ENCODE measurements around the gene BLOC1S1. TPM values are rescaled to one million over a fixed set of nuclear protein-coding genes. Genes with fewer than 3 reads are reported as not detected.

Gene BLOC1S1
- total and polyA plus RNA-seq, 2 of the 4 experiments (the other 2 are of a cell fraction) = 128 to 285 TPM

- H3K27ac ChIP-seq (ENCODE audit: insufficient read depth, low read length) = peak overlapping the region; percentile 84
- peaks cover 36% of the 10 kb centered on the region for H3K4me1 ChIP-seq (ENCODE audit: control insufficient read depth, insufficient read depth, low read length)
- H4K5ac ChIP-seq (ENCODE audit: low read depth, low read length) = peak overlapping the region; percentile 99
- 0 out of 2 replicates have a peak, but pooled peaks cover under 1% of the 10 kb centered on the region for H4K20me1 ChIP-seq (ENCODE audit: insufficient read depth, low read length)
- H2AK5ac ChIP-seq (ENCODE audit: low read depth, low read length) = peak overlapping the region; percentile 73
- no CpG with 5 or more reads among the region's 7 CpGs for WGBS, 2 experiments (ENCODE audit: extremely low coverage in 2 of 2, insufficient read length in 1 of 2)
- H3K18ac ChIP-seq (ENCODE audit: low read depth, low read length) = peak overlapping the region; percentile 42
- H4K91ac ChIP-seq (ENCODE audit: insufficient read depth, low read depth, low read length) = peak overlapping the region; percentile 27
- peaks cover 17 to 50% of the 10 kb centered on the region in 2 experiments for H3K79me1 ChIP-seq (ENCODE audit: low read depth in 1 of 2, low read length in 2 of 2)
- intact Hi-C loops (cut with micrococcal nuclease) = no loop called here
- peak overlapping the region; percentile 37 for H2BK5ac ChIP-seq (ENCODE audit: low read depth, low read length, poor library complexity, severe bottlenecking)
- CTCF ChIA-PET = interaction anchor here (0.7 kb wide), 1 partner anchor 1269 kb away, joined by 3 read pairs; no protein-coding TSS in a partner anchor
- H3K4me3 ChIP-seq (ENCODE audit: insufficient read depth, low read depth, low read length) = peak overlapping the region; percentile 78
- peak overlapping the region; percentile 92 for H2AFZ ChIP-seq (replicated peaks; ENCODE audit: low read length, poor library complexity)
- peak overlapping the region; percentile 95 to 98 for H4K8ac ChIP-seq (ENCODE audit: low read depth in 2 of 2, low read length in 2 of 2)
- peak overlapping the region; percentile 53 for H2BK20ac ChIP-seq (ENCODE audit: low read depth, low read length)
- dilution Hi-C loops (cut with HindIII; ENCODE audit: low sequenced_read_pairs, unreplicated experiment) = no loop called here
- BruUV-seq (replicated peaks) = no TSS peak
- H3K14ac ChIP-seq (replicated peaks; ENCODE audit: low read depth, low read length) = peak overlapping the region; percentile 3; the same call in 1 of the 2 replicates
- no peak for TF ChIP-seq MAZ (IDR thresholded peaks at IDR 0.05; ENCODE audit: borderline replicate concordance, low read depth, low read length)
- no peak for TF ChIP-seq MAFK (IDR thresholded peaks at IDR 0.05; ENCODE audit: low read depth, low read length)
- TF ChIP-seq BHLHE40 (IDR thresholded peaks at IDR 0.05; ENCODE audit: low read depth, low read length) = no peak
- no peak for TF ChIP-seq CTCF (conservative IDR thresholded peaks at IDR 0.05; ENCODE audit: low read depth, low read length)
- no peak for TF ChIP-seq USF2 (IDR thresholded peaks at IDR 0.05; ENCODE audit: low read depth, low read length)
- no peak for TF ChIP-seq MXI1 (IDR thresholded peaks at IDR 0.05; ENCODE audit: borderline replicate concordance, low read depth, low read length)
- no peak for TF ChIP-seq CHD1 (IDR thresholded peaks at IDR 0.05; ENCODE audit: low read depth, low read length)
- TF ChIP-seq FOS (IDR thresholded peaks at IDR 0.05; ENCODE audit: low read depth, low read length) = no peak
- peak overlapping the region; percentile 83 for H3K4ac ChIP-seq (ENCODE audit: low read depth, low read length)
- POLR2A ChIA-PET (ENCODE audit: unreplicated experiment) = interaction anchor here (0.6 kb wide), 1 partner anchor 13 kb away, joined by 6 read pairs; no protein-coding TSS in a partner anchor
- peak overlapping the region; percentile 40; the same call in 1 of the 2 replicates for H3K56ac ChIP-seq (ENCODE audit: extremely low read depth, insufficient read depth, low read length)
- H3K4me2 ChIP-seq (ENCODE audit: low read depth, low read length) = peak overlapping the region; percentile 94
- peak overlapping the region; percentile 15; the same call in 1 of the 2 replicates for H3K9ac ChIP-seq (ENCODE audit: low read depth, low read length)
- no peak for DNase-seq
- H3K9me1 ChIP-seq (ENCODE audit: insufficient read depth, low read length) = peaks cover 27% of the 10 kb centered on the region
- H3K27me3 ChIP-seq (ENCODE audit: control insufficient read depth, insufficient read depth, low read length) = no peaks in the 10 kb centered on the region
- in situ Hi-C loops (cut with MboI; ENCODE audit: low sequenced_read_pairs) = no loop called here
- no peaks in the 10 kb centered on the region for H3K9me3 ChIP-seq (ENCODE audit: control insufficient read depth, insufficient read depth, low read length)
- peak overlapping the region; percentile 21; the same call in 1 of the 2 replicates for H3K23ac ChIP-seq (ENCODE audit: low read depth, low read length)
- peak overlapping the region; percentile 38; the same call in 2 of the 3 replicates for H2BK15ac ChIP-seq (ENCODE audit: low read depth, low read length)
- H2BK120ac ChIP-seq (ENCODE audit: low read depth, low read length) = peak overlapping the region; percentile 81
- no peak for ATAC-seq (ENCODE audit: low read depth)
- H3K36me3 ChIP-seq (ENCODE audit: control insufficient read depth, insufficient read depth, low read length) = no peaks in the 10 kb centered on the region
- peak overlapping the region; percentile 78 for H2AK9ac ChIP-seq (replicated peaks; ENCODE audit: low read depth, low read length, poor library complexity)
Measured at GRCh38 chr12:55715169-55715764, 579 bp upstream of the BLOC1S1 start.

Data from IMR-90 (cell line).